DMS114 treated with DMSO at 0.1 percent for 48 hours (cell line): ENCODE data around the gene PWP2.
"Not testable (repeated sequence)": the region's sequence is repeated elsewhere in the genome, so short reads cannot be mapped to it uniquely, and the experiment has no call there.

Source experiments
- DNase-seq: peaks from one replicate; lab custom pipeline; 2025; ENCODE audit not compliant: unreplicated experiment; lab: John Stamatoyannopoulos, UW

Gene PWP2

GRCh38 chr21:44127827-44128226 lies 20.6 kb downstream of the PWP2 start:
- not testable (repeated sequence) for DNase-seq

- not testable (repeated sequence) for DNase-seq
These were observed 26.5 kb downstream of the PWP2 start for GRCh38 chr21:44133715-44134057.

GRCh38 chr21:44134732-44135131 lies 27.5 kb downstream of the PWP2 start:
- not testable (repeated sequence) for DNase-seq

- not testable (repeated sequence) for DNase-seq
These were observed 30.8 kb downstream of the PWP2 start for GRCh38 chr21:44138039-44138438.

- not testable (repeated sequence) for DNase-seq
These were observed 32.8 kb downstream of the PWP2 start for GRCh38 chr21:44139787-44140551.

GRCh38 chr21:44140552-44140932 lies 33.3 kb downstream of the PWP2 start:
- DNase-seq, result not testable (repeated sequence)

- not testable (repeated sequence) for DNase-seq
These were observed 35.3 kb downstream of the PWP2 start for GRCh38 chr21:44142470-44142869.

GRCh38 chr21:44143380-44143779 lies 36.2 kb downstream of the PWP2 start:
- DNase-seq, result not testable (repeated sequence)

- not testable (repeated sequence) for DNase-seq
These were observed 36.8 kb downstream of the PWP2 start for GRCh38 chr21:44143996-44144395.

- DNase-seq, result not testable (repeated sequence)
These were observed 37.8 kb downstream of the PWP2 start for GRCh38 chr21:44144784-44145602.

GRCh38 chr21:44145616-44146015 lies 38.4 kb downstream of the PWP2 start:
- DNase-seq, result not testable (repeated sequence)

GRCh38 chr21:44147108-44147507 lies 39.9 kb downstream of the PWP2 start:
- DNase-seq, result not testable (repeated sequence)

GRCh38 chr21:44150255-44150654 lies 43.1 kb downstream of the PWP2 start:
- DNase-seq, result not testable (repeated sequence)

GRCh38 chr21:44153214-44153888 lies 46.2 kb downstream of the PWP2 start:
- DNase-seq, result not testable (repeated sequence)

- DNase-seq, result not testable (repeated sequence)
These were observed 46.7 kb downstream of the PWP2 start for GRCh38 chr21:44153889-44154228.

GRCh38 chr21:44154816-44155230 lies 47.6 kb downstream of the PWP2 start:
- DNase-seq, result not testable (repeated sequence)

- not testable (repeated sequence) for DNase-seq
These were observed 48.2 kb downstream of the PWP2 start for GRCh38 chr21:44155231-44155993.

- DNase-seq, result not testable (repeated sequence)
These were observed 48.8 kb downstream of the PWP2 start for GRCh38 chr21:44155994-44156380.

- DNase-seq, result not testable (repeated sequence)
These were observed 50.4 kb downstream of the PWP2 start for GRCh38 chr21:44157439-44158081.

- not testable (repeated sequence) for DNase-seq
These were observed 50.9 kb downstream of the PWP2 start for GRCh38 chr21:44158082-44158468.
